Hematopoietic multipotent progenitor cell treated with erythropoietin and hydrocortisone succinate and interleukin-3 and kit ligand, for 8 days (in vitro differentiated cells): Measurements from ENCODE around the gene EDN1.
"Not testable (repeated sequence)": the region's sequence is repeated elsewhere in the genome, so short reads cannot be mapped to it uniquely, and the experiment has no call there.

Experiments
- DNase-seq: peaks from one replicate; pipeline ENCODE4 v3.0.0-alpha.2; 2015

The EDN1 gene

DNA sequence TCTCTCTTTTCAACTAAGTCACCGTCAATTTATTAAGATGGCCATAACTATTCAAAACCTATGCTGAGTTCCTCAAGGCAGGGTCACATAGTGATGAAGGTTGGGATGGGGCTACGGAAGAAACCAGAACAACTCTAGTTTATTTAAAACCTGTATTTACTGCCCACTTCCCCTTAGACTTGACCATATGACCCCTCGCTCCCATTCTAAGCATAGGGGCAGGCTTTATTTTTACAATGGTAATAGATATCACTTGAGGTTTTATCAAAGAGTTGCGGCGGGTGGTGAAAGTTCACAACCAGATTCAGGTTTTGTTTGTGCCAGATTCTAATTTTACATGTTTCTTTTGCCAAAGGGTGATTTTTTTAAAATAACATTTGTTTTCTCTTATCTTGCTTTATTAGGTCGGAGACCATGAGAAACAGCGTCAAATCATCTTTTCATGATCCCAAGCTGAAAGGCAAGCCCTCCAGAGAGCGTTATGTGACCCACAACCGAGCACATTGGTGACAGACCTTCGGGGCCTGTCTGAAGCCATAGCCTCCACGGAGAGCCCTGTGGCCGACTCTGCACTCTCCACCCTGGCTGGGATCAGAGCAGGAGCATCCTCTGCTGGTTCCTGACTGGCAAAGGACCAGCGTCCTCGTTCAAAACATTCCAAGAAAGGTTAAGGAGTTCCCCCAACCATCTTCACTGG, 5.5 kb downstream of the EDN1 start:
- DNase-seq, result no peak

DNA sequence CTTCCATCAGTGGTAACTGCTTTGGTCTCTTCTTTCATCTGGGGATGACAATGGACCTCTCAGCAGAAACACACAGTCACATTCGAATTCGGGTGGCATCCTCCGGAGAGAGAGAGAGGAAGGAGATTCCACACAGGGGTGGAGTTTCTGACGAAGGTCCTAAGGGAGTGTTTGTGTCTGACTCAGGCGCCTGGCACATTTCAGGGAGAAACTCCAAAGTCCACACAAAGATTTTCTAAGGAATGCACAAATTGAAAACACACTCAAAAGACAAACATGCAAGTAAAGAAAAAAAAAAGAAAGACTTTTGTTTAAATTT, 6.1 kb downstream of the EDN1 start:
- DNase-seq, result no peak

- no peak for DNase-seq
Observed at GRCh38 chr6:12296604-12297003, 6.4 kb downstream of the EDN1 start.

- DNase-seq, result no peak
Observed at GRCh38 chr6:12297363-12298016, 7.3 kb downstream of the EDN1 start.

DNA sequence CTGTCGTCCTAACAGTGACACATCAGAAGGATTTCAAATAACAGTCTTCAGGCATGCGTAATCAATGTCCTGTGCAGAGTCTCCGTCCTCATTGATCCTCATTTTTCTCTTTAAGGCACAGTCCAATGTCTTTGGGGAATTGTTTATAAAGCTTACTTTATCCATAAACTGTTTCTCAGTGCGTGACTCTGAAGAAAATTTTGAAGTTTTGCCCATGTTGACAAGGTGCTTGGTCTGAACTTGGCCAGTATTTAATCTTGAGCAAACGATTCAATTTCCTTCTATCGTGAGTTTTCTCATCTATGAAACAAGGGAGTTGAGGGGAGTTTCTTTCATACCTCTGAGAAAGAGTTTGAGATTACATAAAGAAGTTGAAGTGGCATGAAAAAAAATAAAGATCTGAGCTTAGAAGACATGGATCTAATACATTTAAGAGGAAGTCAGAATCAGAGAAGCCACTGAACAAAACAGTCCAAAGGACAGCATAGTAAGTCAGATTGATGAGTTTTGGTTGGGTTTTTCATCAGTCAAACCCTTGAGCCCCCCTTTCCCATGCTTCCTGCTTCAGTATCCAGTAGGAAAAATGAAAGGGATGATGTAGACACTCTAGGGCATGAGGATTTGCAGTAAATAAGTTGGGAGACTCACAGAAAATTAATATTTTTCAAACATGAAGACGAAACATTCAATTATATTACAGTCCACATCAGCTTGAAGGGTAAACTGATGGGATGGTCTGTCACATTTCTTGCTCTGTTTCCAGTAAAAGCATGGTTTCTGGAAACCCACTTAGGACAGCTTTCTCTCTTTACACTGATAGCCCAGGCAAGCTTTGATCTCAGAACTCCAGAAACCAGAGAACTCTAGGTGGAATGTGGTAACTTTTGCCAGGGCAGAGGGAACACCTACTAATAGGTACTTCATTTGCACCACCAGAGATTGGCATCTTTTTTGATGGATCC, 8.1 kb downstream of the EDN1 start:
- no peak for DNase-seq

DNA sequence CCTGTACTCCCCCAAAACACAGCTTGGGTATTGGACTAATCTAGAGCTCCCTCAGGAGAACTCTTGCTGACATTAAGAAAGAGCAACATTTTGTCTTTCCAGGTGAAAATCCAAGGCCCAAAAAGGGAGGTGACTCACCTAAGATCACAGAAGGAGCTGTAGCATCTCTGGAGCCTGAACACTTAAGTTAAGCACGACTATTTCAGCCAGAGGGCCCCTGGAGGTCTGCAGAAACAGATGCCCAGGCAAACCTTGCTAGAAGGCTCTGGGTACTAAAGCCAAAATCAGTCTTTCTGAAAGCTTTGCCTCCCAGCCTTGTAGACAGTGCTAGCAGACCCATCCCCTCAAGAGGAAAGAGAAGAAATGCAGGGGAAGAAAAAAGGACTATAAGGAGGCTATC, 8.8 kb downstream of the EDN1 start:
- DNase-seq, result no peak

DNA sequence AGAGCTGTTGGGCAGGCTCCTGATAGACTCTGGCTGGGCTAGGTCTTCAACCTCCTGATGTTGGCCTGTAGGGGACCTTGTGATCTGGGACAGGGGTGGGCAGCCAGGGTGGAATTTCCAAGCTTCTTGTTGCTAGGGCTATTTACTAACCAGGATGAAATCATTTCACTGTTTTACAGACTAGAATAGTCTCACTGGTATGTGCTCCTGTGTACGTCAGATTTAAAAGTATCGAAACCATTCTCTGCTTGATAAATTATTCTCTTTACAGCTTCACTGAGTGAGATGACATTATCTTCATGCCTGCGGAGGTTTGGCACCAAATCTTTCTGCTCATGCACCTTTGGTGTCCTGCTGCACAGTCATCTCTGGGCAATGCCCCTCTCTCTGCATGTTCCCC, 10.9 kb downstream of the EDN1 start:
- DNase-seq, result no peak

DNA sequence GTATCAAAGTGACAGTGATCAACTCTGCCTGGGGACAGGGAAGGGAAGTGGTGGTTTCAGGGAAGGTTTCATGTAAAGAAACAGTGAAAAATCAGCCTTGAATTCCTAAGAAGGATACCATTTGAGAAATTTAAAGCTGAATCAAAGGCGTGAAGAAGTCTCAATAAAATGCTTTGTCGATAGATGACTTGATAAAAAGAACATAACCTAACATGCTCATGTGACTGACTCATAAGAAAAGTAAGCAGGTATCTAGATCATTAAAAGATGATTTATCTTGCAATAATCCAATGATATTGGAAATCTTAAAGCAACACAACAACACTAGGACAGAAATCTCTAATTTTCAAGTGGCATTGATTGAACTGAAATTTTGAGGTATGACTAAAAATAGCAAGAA, 14.3 kb downstream of the EDN1 start:
- no peak for DNase-seq

DNA sequence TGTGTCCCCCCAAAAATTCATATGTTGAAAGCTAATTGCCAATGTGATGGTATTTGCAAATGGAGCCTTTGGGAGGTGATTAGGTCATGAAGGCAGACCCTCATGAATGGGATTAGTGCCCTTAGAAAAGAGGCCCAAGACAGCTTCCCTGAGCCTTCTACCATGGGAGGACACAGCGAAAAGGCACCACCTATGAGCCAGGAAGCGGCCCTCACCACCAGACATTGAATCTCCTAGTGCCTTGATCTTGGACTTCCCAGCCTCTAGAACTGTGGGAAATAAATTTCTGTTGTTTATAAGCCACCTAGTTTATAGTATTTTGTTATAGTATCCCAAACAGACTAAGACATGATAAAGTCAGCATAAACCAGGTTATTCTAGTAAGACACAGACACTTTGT, 18.9 kb downstream of the EDN1 start:
- no peak for DNase-seq

DNA sequence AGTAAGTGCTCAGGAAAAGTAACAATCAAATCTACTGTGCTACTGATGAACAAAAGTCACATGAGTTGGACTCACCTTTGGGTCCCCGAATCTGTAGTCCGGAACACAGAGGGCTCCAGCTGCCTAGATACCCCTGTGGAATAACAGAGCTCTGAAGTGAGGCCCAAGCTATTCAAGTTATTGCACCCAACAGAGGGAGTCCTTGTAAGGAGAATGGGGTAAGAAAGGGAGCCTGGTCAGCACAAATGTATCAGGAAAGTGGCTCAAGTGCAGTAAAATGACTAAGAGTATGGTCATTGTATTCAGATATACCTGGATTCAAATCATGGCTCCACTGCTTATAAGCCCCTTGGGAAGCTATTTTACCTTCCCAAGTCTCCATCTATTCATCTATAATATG, 20.9 kb downstream of the EDN1 start:
- no peak for DNase-seq

- no peak for DNase-seq
Observed at GRCh38 chr6:12312736-12313135, 22.6 kb downstream of the EDN1 start.

GRCh38 chr6:12313306-12313991, 23.3 kb downstream of the EDN1 start:
- no peak for DNase-seq

DNA sequence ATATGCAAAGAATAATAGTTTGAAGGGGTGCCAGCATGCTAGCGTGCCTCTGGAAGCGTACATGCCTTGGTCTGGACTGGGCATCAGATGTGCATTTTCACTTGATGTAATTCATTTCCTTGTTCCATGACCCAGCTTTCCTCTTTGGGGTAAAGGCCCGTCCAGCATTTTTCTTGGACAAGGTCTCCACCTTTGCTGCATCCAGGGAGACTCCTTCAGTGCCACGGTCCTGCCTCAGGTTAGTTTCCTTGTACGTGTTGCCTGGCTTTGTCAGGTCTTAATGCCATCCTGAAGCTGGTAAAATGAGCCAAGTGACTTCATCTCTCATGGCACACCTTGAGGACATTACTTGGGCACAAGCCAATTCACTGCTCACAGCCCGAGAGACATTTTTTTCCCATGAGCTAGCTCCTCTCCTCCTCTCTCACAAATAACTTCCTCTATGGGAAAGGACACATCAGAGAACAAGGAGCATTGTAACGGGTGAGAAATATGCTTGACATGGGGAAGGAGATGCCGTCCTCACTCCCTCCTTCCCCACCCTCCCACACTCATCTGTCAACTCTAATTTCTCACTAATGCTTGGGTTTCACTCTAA, 23.9 kb downstream of the EDN1 start:
- no peak for DNase-seq

DNA sequence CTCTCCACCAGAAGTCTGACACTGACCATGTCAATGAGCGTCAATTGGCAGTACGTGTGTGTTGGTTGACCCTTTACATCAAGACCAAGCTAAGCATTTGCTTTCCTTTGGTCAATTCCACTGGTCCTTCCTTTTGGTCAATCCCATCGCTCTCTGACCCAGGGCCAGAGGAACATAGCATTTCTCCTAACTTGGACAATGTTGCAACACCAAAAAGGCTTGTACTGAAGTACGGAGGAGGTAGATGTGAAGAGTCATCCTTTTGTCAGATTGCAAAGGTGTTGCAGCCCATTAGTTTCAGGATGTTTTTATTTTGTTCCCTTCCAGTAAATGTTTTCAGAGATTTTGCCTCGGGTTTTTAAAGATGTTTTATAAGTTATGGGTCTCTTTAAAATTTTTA, 24.6 kb downstream of the EDN1 start:
- DNase-seq, result no peak

DNA sequence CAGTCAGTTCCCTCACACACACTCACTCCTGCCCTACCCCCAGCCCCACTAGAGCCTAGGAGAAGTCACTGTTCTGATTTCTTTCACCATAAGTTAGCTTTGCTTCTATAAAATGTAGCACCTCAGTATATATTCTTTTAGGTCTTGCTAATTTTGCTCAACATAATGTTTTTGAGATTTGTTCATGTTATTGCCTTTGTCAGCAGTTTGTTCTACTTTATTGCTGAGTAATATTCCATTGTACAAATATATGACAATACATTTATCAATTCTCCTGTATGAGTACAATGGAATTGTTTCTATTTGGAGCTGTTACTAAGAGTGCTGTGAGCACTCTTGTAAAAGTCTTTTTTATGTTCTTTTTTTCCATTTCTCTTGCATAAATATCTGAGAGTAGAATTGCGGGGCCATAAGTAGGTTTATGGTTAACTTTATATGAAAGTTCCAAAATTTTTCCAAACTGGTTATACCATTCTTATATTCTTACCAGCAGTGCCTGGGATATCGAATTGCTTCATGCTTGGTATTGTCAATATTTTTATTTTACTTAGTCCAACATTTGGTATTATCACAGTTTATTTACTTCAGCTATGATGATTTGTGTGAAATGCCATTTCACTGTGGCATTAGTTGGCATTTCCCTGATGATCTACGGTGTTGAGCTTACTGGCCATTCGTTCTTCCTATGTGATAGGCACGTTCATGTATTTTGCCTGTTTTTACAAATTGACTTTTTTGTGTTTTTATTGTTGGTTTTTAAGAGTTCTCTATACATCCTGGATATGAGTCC, 25.3 kb downstream of the EDN1 start:
- DNase-seq, result no peak

DNA sequence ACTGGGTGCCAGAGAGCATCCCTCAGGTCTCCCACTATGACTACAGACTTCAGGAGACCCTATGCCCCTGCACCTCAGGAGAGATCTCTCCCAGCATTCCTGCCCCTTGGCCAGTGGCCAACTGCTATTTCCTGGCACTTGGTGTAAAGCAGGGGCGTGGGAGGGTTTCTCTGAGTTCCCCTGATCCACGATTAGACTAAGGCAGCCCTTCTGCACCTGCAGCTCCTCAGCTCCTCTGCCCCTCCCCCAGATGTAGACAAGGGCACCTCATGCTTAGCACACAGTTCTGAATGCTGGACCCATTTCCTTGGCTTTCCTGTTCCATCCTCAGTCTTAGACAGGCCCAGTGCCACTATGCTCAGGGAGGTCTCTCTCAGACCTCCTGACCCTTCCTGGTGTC, 28.6 kb downstream of the EDN1 start:
- DNase-seq, result no peak

GRCh38 chr6:12320074-12320473, 29.9 kb downstream of the EDN1 start:
- DNase-seq, result not testable (repeated sequence)

DNA sequence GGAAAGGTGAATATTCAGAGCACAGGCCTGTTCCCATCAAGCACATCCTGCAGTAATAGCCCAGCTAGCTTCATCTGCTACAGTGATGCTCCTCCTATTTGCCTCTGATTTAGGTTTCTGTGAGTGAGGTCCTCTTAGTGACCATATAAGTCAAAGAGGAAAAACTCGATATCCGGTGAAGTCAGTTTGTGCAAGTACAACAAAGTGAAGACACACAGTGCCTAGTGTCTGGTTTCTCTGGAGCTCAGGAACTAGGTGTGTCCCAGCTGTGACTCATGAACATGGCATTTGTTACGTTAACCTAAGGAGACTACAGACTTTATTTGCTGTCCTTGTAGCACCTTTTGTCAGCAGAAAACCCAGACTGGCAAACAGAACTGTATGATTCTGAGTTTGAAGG, 33.9 kb downstream of the EDN1 start:
- no peak for DNase-seq

- no peak for DNase-seq
Observed at GRCh38 chr6:12324748-12325147, 34.6 kb downstream of the EDN1 start.

DNA sequence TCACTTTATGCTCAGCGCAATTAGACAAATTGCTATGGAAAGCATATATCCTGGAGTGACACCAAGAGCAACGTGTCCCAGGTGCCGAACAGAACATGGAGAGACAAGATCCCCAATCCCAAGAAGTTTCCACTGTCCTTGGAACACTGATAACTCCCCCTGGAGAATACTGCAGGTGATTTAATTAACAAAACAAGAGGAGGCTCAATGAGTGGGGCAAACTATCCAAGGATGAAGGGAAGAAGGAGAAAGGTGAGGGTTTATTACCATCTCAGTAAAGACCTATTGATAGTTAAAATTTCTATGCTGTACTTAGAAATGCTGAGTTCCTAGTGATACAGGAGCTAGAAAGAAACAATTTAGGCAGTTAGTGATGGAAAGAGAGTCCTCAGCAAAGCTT, 35.7 kb downstream of the EDN1 start:
- no peak for DNase-seq

GRCh38 chr6:12327391-12327790, 37.2 kb downstream of the EDN1 start:
- DNase-seq, result no peak

- DNase-seq, result no peak
Observed at GRCh38 chr6:12327988-12328387, 37.8 kb downstream of the EDN1 start.
